Measurements from ENCODE around the gene TTC39C. TPM values are rescaled to one million over a fixed set of nuclear protein-coding genes. Genes with fewer than 3 reads are reported as not detected.

TTC39C gene
- polyA plus RNA-seq, 2 of the 4 experiments (the other 2 are of a cell fraction), result 8.7 to 18.4 TPM

- ChIA-PET CTCF (interaction anchor here (1.4 to 1.6 kb wide), 2 partner anchors 11 to 95 kb away, joined by 3 to 4 read pairs; no protein-coding TSS in a partner anchor), POLR2A (no interaction called here)
- Histone ChIP-seq H3K27ac (peak overlapping the region; percentile 64 to 77), H3K4me1 (peaks cover 12% of the 10 kb centered on the region), H3K4me3 (peak overlapping the region; percentile 20; the same call in 2 of the 3 replicates), H3K4me2 (peak overlapping the region; percentile 57), H3K9me3 (no peaks in the 10 kb centered on the region)
- WGBS (ENCODE audit: missing lambda C conversion rate), result 28% methylated on average over 17 of the region's 17 CpGs
- FAIRE-seq, result no peak
- peak; percentile 91 to 94 for ATAC-seq
- TF ChIP-seq, protein P1, sequence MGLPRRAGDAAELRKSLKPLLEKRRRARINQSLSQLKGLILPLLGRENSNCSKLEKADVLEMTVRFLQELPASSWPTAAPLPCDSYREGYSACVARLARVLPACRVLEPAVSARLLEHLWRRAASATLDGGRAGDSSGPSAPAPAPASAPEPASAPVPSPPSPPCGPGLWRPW (IDR thresholded peaks at IDR 0.05), result no peak
- TF ChIP-seq FOSL2 (IDR thresholded peaks at IDR 0.05) (no peak), FOSL2 (CRISPR knock-in tag; IDR thresholded peaks at IDR 0.05) (0 out of 2 replicates have a peak, but pooled peaks have one; percentile 22)
- DNase-seq (ENCODE audit: low read depth in 1 of 2, low spot score in 1 of 2), result peak; percentile 19 to 33
Observed at GRCh38 chr18:23982155-23983079, 32.1 kb upstream of the TTC39C start.

DNA sequence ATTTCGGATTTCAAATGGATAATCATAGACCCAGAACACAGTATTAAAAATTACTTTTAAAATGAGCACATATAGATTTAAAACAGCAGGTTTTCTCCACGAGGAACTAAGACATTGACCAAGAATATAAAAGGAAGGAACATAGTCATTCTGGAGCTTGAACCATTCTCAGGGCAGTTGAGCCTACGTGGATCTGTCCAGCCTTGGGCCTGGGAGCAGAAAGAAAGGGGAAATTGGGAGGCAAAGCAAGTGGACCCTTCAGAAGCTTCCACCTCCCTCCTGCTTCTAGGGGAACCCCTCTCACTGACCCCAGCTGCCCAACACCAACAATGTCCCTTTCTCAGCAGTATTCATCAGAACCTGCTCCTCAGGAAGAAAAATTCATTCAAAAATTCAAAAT is 31.4 kb upstream of the TTC39C start:
- ChIA-PET CTCF (interaction anchor here (1.4 to 1.6 kb wide), 2 partner anchors 10 to 94 kb away, joined by 3 to 4 read pairs; no protein-coding TSS in a partner anchor), POLR2A (no interaction called here)
- peaks cover 12% of the 10 kb centered on the region for H3K4me1 ChIP-seq
- 70% methylated on average over 3 of the region's 3 CpGs for WGBS (ENCODE audit: missing lambda C conversion rate)
- FAIRE-seq (no peak), DNase-seq (ENCODE audit: low read depth in 1 of 2, low spot score in 1 of 2) (no peak), ATAC-seq (no peak)
- H3K4me2 ChIP-seq, result peak overlapping the region; percentile 57
- TF ChIP-seq CHD4 (IDR thresholded peaks at IDR 0.05; ENCODE audit: borderline replicate concordance) (no peak), NR3C1 (IDR thresholded peaks at IDR 0.05) (no peak), HOXB13 (CRISPR knock-in tag; IDR thresholded peaks at IDR 0.05; ENCODE audit: low read depth) (no peak), TP53 (CRISPR knock-in tag; IDR thresholded peaks at IDR 0.05) (no peak), CBX8 (IDR thresholded peaks at IDR 0.05) (no peak), ESRRA (IDR thresholded peaks at IDR 0.05; ENCODE audit: borderline replicate concordance, low read length) (no peak), JUNB (IDR thresholded peaks at IDR 0.05) (no peak), FOXS1 (CRISPR knock-in tag; IDR thresholded peaks at IDR 0.05) (no peak), HEYL (CRISPR knock-in tag; IDR thresholded peaks at IDR 0.05) (no peak), ELK1 (IDR thresholded peaks at IDR 0.05; ENCODE audit: low read depth, low read length) (no peak), KDM5A (IDR thresholded peaks at IDR 0.05) (no peak), BCL3 (IDR thresholded peaks at IDR 0.05) (no peak), ZSCAN20 (CRISPR knock-in tag; IDR thresholded peaks at IDR 0.05) (no peak), CHD2 (IDR thresholded peaks at IDR 0.05; ENCODE audit: low read length, partially characterized antibody) (no peak), RARB (CRISPR knock-in tag; IDR thresholded peaks at IDR 0.05) (no peak), ZFP36 (IDR thresholded peaks at IDR 0.05; ENCODE audit: borderline replicate concordance, partially characterized antibody) (no peak), FOSL2 (IDR thresholded peaks at IDR 0.05) (no peak), FOSL2 (CRISPR knock-in tag; IDR thresholded peaks at IDR 0.05) (no peak)
- TF ChIP-seq, protein P2, sequence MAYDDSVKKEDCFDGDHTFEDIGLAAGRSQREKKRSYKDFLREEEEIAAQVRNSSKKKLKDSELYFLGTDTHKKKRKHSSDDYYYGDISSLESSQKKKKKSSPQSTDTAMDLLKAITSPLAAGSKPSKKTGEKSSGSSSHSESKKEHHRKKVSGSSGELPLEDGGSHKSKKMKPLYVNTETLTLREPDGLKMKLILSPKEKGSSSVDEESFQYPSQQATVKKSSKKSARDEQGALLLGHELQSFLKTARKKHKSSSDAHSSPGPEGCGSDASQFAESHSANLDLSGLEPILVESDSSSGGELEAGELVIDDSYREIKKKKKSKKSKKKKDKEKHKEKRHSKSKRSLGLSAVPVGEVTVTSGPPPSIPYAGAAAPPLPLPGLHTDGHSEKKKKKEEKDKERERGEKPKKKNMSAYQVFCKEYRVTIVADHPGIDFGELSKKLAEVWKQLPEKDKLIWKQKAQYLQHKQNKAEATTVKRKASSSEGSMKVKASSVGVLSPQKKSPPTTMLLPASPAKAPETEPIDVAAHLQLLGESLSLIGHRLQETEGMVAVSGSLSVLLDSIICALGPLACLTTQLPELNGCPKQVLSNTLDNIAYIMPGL (CRISPR knock-in tag; IDR thresholded peaks at IDR 0.05; ENCODE audit: borderline replicate concordance), result no peak
- TF ChIP-seq, protein P3, sequence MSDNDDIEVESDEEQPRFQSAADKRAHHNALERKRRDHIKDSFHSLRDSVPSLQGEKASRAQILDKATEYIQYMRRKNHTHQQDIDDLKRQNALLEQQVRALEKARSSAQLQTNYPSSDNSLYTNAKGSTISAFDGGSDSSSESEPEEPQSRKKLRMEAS (IDR thresholded peaks at IDR 0.05), result no peak
- no peaks in the 10 kb centered on the region for H3K9me3 ChIP-seq
- no peak overlapping the region; the same call in 2 of the 3 replicates for H3K4me3 ChIP-seq
- H3K27ac ChIP-seq, result peak overlapping the region; percentile 64 to 77; a peak in 5 of 6 replicates
